A673 (cell line): ENCODE results near the gene CD53.

Experiments used
- EZH2 ChIP-seq: fragments of 200-600 bp; sonication (generic); IDR thresholded peaks from 2 replicates; pipeline ENCODE4 v1.6.1; 2017; ENCODE audit warnings: borderline replicate concordance, low read depth, mild to moderate bottlenecking, mixed read lengths, antibody characterized with exemption, low read length; ENCODE audit not compliant: poor library complexity, severe bottlenecking
- TF ChIP-seq, protein P1 (sequence below): fragments of 300-800, 200-600 bp; sonication (generic); conservative IDR thresholded peaks from 2 replicates; pipeline ENCODE4 v1.5.1; 2017; ENCODE audit warnings: low read depth, mild to moderate bottlenecking, antibody characterized with exemption, low read length, moderate library complexity, mixed read lengths

- TF ChIP-seq, protein P1, sequence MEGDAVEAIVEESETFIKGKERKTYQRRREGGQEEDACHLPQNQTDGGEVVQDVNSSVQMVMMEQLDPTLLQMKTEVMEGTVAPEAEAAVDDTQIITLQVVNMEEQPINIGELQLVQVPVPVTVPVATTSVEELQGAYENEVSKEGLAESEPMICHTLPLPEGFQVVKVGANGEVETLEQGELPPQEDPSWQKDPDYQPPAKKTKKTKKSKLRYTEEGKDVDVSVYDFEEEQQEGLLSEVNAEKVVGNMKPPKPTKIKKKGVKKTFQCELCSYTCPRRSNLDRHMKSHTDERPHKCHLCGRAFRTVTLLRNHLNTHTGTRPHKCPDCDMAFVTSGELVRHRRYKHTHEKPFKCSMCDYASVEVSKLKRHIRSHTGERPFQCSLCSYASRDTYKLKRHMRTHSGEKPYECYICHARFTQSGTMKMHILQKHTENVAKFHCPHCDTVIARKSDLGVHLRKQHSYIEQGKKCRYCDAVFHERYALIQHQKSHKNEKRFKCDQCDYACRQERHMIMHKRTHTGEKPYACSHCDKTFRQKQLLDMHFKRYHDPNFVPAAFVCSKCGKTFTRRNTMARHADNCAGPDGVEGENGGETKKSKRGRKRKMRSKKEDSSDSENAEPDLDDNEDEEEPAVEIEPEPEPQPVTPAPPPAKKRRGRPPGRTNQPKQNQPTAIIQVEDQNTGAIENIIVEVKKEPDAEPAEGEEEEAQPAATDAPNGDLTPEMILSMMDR, result no peak
- no peak for TF ChIP-seq EZH2
Observed at GRCh38 chr1:110872366-110872744, 593 bp upstream of the CD53 start.
